B cell (primary cell): Measurements from ENCODE around the gene KIAA1217. TPM values are rescaled to one million over a fixed set of nuclear protein-coding genes. Genes with fewer than 3 reads are reported as not detected.

Experiments used
- ATAC-seq: fragments of 200-7000 bp; cut with Tn5 transposase; one replicate; pipeline ENCODE4 v1.10.0; 2021; ENCODE audit warnings: low read depth, mild to moderate bottlenecking, moderate number of reproducible peaks, moderate library complexity
- CTCF ChIA-PET: fragments of 350-600 bp; sonication (Branson Sonifier 250); formaldehyde crosslinking; loops from one replicate; lab custom pipeline; 2021; ENCODE audit warnings: antibody characterized with exemption, inconsistent platforms; lab: Charles Lee
- POLR2A ChIA-PET: fragments of 350-600 bp; sonication (Branson Sonifier 250); formaldehyde crosslinking; loops from one replicate; lab custom pipeline; 2021; ENCODE audit warnings: antibody characterized with exemption; lab: Charles Lee
- DNase-seq: peaks from one replicate; pipeline ENCODE4 v3.0.0; 2013
- H2AFZ ChIP-seq: 2 replicates; pipeline ENCODE4 v1.6.1; 2012; ENCODE audit warnings: mild to moderate bottlenecking, low read depth, low read length; ENCODE audit not compliant: insufficient read depth, poor library complexity, severe bottlenecking
- H3K27ac ChIP-seq, 2 donors: 1 replicate in 1 of 2; 2 replicates in 1 of 2; pipeline ENCODE4 v1.5.1; 2012 to 2013; ENCODE audit warnings: low read length in 2 of 2, mild to moderate bottlenecking in 2 of 2, moderate library complexity in 1 of 2
- H3K27me3 ChIP-seq, 4 experiments: fragments of 200-600 bp in 1 of 4; sonication (generic) in 1 of 4; replicated peaks in 1 of 4; 1 replicate in 2 of 4; 2 replicates in 2 of 4; pipeline versions ENCODE4 v1.6.1 to v1.7.0; 2013 to 2016; ENCODE audit warnings: low read length in 3 of 4, mild to moderate bottlenecking in 2 of 4, mixed read lengths in 1 of 4, moderate library complexity in 1 of 4; ENCODE audit not compliant: insufficient read depth in 4 of 4, control insufficient read depth in 3 of 4; ENCODE audit errors: control extremely low read depth in 1 of 4
- H3K36me3 ChIP-seq, 2 experiments: replicated peaks in 1 of 2; 1 replicate in 1 of 2; 2 replicates in 1 of 2; pipeline versions ENCODE4 v1.6.1 to v1.7.1; 2013; ENCODE audit warnings: low read length in 1 of 2; ENCODE audit not compliant: insufficient read depth in 2 of 2, control insufficient read depth in 1 of 2; ENCODE audit errors: control extremely low read depth in 1 of 2, extremely low read depth in 1 of 2
- H3K4me1 ChIP-seq, 2 donors: fragments of 200-600 bp in 1 of 2; sonication (generic) in 1 of 2; 1 replicate in 1 of 2; 2 replicates in 1 of 2; pipeline versions ENCODE4 v1.5.1 to v1.6.1; 2013 to 2017; ENCODE audit warnings: low read length in 2 of 2; ENCODE audit not compliant: control insufficient read depth in 2 of 2, insufficient read depth in 2 of 2
- H3K4me2 ChIP-seq: replicated peaks from 2 replicates; pipeline ENCODE3; 2012; ENCODE audit warnings: mild to moderate bottlenecking, low read depth, low read length; ENCODE audit not compliant: poor library complexity, severe bottlenecking
- H3K4me3 ChIP-seq, 5 experiments: fragments of 200-600 bp in 1 of 5; sonication (generic) in 1 of 5; 1 replicate in 3 of 5; 2 replicates in 2 of 5; pipeline versions ENCODE4 v1.5.1 to v1.7.0; 2011 to 2016; ENCODE audit warnings: low read length in 4 of 5, mild to moderate bottlenecking in 4 of 5, low read depth in 2 of 5, control low read depth in 1 of 5, moderate library complexity in 1 of 5; ENCODE audit not compliant: insufficient read depth in 1 of 5; ENCODE audit errors: control extremely low read depth in 1 of 5, extremely low read depth in 1 of 5
- H3K79me2 ChIP-seq: fragments of 200-600 bp; sonication (generic); one replicate; pipeline ENCODE4 v1.6.0; 2016; ENCODE audit warnings: low read length; ENCODE audit not compliant: control insufficient read depth, insufficient read depth
- H3K9ac ChIP-seq: fragments of 200-600 bp; sonication (generic); 2 replicates; pipeline ENCODE4 v1.6.1; 2017; ENCODE audit warnings: mild to moderate bottlenecking, low read length, moderate library complexity
- H3K9me3 ChIP-seq, 3 donors: one replicate each; pipeline versions ENCODE4 v1.6.1 to v1.7.1; 2013; ENCODE audit warnings: low read length in 2 of 3; ENCODE audit not compliant: control insufficient read depth in 2 of 3, insufficient read depth in 1 of 3; ENCODE audit errors: control extremely low read depth in 1 of 3
- H4K20me1 ChIP-seq: 2 replicates; pipeline ENCODE4 v1.6.0; 2012; ENCODE audit warnings: mild to moderate bottlenecking, low read length; ENCODE audit not compliant: insufficient read depth, control insufficient read depth, poor library complexity, severe bottlenecking
- H3K27ac Mint-ChIP-seq: one replicate; pipeline ENCODE4 v1.8.0; 2021; ENCODE audit warnings: mixed read lengths
- H3K27me3 Mint-ChIP-seq: one replicate; pipeline ENCODE4 v1.8.0; 2021; ENCODE audit warnings: mixed read lengths
- H3K4me1 Mint-ChIP-seq: one replicate; pipeline ENCODE4 v1.8.0; 2021; ENCODE audit warnings: mixed read lengths
- H3K4me3 Mint-ChIP-seq: one replicate; pipeline ENCODE4 v1.8.0; 2021; ENCODE audit warnings: mixed read lengths
- H3K9me3 Mint-ChIP-seq: one replicate; pipeline ENCODE4 v1.8.0; 2022; ENCODE audit warnings: mixed read lengths; ENCODE audit not compliant: insufficient read depth
- EZH2 ChIP-seq: IDR thresholded peaks from 2 replicates; pipeline ENCODE4 v1.6.1; 2012; ENCODE audit warnings: borderline replicate concordance, low read depth, mild to moderate bottlenecking, moderate library complexity, low read length; ENCODE audit not compliant: insufficient read depth, poor library complexity, severe bottlenecking
- WGBS: methylation state at CpG from one replicate; pipeline ENCODE4 v1.1.5; 2013; ENCODE audit warnings: missing lambda C conversion rate; ENCODE audit not compliant: insufficient coverage; 5-methylcytosine and 5-hydroxymethylcytosine counted together
- intact Hi-C: fragments of 100-400 bp; cut with micrococcal nuclease; formaldehyde crosslinking; loops from one replicate; pipeline ENCODE4 v1.10.0; 2022
- polyA plus RNA-seq: library from polyadenylated mRNA; depleted of rRNA; stranded (reverse); fragments of >200 nt; gene quantifications from 2 replicates; pipeline ENCODE4 v1.2.3, GENCODE V29; 2012
- total RNA-seq, 2 donors: library from RNA; stranded (reverse); fragments of 120-200 nt in 1 of 2; gene quantifications; 1 replicate in 1 of 2; 2 replicates in 1 of 2; pipeline versions ENCODE4 v1.2.3 to v1.2.4, GENCODE V29; 2013 to 2022
- TF ChIP-seq, protein P1 (sequence below): fragments of 200-600 bp; IDR thresholded peaks from one replicate; pipeline ENCODE4 v1.8.0; 2022; ENCODE audit warnings: antibody characterized with exemption, mild to moderate bottlenecking

The KIAA1217 gene
- total and polyA plus RNA-seq, 2 donors (not counting 1 experiment from before 2014, with no cell fraction given): 0.67 TPM; not detected in 1

DNA sequence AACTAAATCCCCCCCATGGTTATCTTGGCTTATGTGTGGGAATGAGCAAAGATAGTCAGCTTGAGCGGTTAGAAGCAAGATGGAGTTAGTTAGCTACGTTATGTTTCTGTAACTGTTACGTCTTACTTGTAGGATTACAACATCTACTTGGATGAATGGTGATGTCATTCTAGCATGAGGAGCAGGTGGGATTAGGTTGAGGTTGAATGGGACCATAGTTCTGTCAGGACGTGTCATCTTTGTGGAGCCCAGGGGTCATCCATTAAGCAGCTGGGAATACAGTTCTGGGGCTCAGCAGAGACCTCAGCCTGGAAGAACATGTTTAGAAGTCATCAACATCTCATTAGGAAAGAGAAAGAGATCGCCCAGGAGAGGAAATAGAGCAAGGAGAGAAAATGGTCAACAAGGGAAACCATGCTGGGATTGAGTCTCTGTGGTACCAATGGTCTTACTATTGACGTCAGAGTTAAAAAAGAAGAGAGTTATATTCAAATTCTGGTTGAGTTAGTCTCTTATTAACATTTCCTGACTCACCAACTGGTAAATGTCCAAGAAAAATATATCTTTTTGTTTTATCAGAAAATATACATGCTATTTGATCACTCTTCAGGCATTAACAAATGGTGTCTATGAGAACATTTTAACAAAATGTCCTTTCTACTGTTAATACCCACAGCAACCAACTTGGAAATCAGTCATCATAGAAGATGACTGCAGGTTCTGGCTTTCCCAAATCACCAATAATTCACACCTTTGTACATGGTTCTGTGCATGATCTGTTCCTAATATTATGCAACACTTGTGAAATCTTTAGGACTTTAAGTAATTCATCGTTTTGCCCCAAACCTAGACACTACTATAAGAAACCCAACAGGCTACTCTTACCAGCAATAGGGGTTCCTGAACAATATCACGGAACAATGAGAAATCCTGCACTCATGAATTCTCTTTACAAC lies 96.9 kb downstream of the KIAA1217 start:
- 84% methylated on average over 6 of the region's 8 CpGs for WGBS
- no peak for DNase-seq
- intact Hi-C loops: no loop called here
- Histone ChIP-seq H3K36me3 (no peaks in the 10 kb centered on the region), H3K4me1 (no peaks in the 10 kb centered on the region), H3K27me3 (no peaks in the 10 kb centered on the region), H4K20me1 (no peaks in the 10 kb centered on the region), H2AFZ (no peak overlapping the region), H3K27ac (no peak overlapping the region), H3K79me2 (no peaks in the 10 kb centered on the region), H3K9ac (no peak overlapping the region), H3K4me3 (no peak overlapping the region), H3K9me3 (no peaks in the 10 kb centered on the region), H3K4me2 (no peak overlapping the region)
- H3K27me3 Mint-ChIP-seq: no peaks in the 10 kb centered on the region
- no peak overlapping the region for H3K27ac Mint-ChIP-seq
- no peak overlapping the region for H3K4me3 Mint-ChIP-seq
- TF ChIP-seq, protein P1, sequence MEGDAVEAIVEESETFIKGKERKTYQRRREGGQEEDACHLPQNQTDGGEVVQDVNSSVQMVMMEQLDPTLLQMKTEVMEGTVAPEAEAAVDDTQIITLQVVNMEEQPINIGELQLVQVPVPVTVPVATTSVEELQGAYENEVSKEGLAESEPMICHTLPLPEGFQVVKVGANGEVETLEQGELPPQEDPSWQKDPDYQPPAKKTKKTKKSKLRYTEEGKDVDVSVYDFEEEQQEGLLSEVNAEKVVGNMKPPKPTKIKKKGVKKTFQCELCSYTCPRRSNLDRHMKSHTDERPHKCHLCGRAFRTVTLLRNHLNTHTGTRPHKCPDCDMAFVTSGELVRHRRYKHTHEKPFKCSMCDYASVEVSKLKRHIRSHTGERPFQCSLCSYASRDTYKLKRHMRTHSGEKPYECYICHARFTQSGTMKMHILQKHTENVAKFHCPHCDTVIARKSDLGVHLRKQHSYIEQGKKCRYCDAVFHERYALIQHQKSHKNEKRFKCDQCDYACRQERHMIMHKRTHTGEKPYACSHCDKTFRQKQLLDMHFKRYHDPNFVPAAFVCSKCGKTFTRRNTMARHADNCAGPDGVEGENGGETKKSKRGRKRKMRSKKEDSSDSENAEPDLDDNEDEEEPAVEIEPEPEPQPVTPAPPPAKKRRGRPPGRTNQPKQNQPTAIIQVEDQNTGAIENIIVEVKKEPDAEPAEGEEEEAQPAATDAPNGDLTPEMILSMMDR: no peak
- no peak for TF ChIP-seq EZH2
- no peaks in the 10 kb centered on the region for H3K4me1 Mint-ChIP-seq
- ATAC-seq: no peak
- CTCF ChIA-PET: no interaction called here
- POLR2A ChIA-PET: no interaction called here
- H3K9me3 Mint-ChIP-seq: no peaks in the 10 kb centered on the region

DNA sequence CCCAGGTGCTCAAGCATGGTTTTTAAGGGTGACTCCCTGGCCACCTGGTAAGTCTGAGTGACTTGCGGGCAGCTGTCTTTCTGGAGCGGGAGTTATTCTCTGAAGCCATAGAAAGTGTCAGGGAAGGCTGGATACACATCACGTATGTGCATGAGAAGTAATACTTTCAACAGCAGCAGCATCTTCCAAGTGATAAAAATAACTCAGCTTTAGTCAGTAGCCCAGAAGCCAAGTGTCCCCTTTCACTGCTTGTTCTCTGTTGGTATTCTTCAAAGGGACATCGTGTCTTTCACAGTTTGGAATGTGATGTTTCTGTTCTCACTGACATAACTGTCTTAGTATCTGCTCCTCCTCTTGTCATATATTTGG lies 97.6 kb downstream of the KIAA1217 start:
- H3K27me3 Mint-ChIP-seq: no peaks in the 10 kb centered on the region
- intact Hi-C loops: no loop called here
- Histone ChIP-seq H3K9ac (no peak overlapping the region), H3K4me1 (no peaks in the 10 kb centered on the region), H3K27ac (no peak overlapping the region), H3K27me3 (no peaks in the 10 kb centered on the region), H2AFZ (no peak overlapping the region), H3K9me3 (no peaks in the 10 kb centered on the region), H4K20me1 (no peaks in the 10 kb centered on the region), H3K4me2 (no peak overlapping the region), H3K36me3 (no peaks in the 10 kb centered on the region), H3K79me2 (no peaks in the 10 kb centered on the region), H3K4me3 (no peak overlapping the region)
- H3K9me3 Mint-ChIP-seq: no peaks in the 10 kb centered on the region
- TF ChIP-seq, protein P1: no peak
- TF ChIP-seq EZH2: no peak
- H3K27ac Mint-ChIP-seq: no peak overlapping the region
- no peak for ATAC-seq
- ChIA-PET POLR2A (no interaction called here), CTCF (no interaction called here)
- H3K4me1 Mint-ChIP-seq: no peaks in the 10 kb centered on the region
- DNase-seq: no peak
- H3K4me3 Mint-ChIP-seq: no peak overlapping the region
- 100% methylated on average over 4 of the region's 4 CpGs for WGBS
